SU-DHL-6 (cell line): ENCODE results near the gene KLF1.

ENCODE experiments used
- CTCF ChIP-seq: fragments of 200-600 bp; sonication (generic); IDR thresholded peaks from one replicate; pipeline ENCODE4 v1.5.1; 2017; ENCODE audit warnings: antibody characterized with exemption, mild to moderate bottlenecking, low read length, moderate library complexity; ENCODE audit not compliant: insufficient read depth, poor library complexity, severe bottlenecking
- EZH2phosphoT487 ChIP-seq: fragments of 200-600 bp; sonication (generic), shearing (Covaris generic); conservative IDR thresholded peaks from 2 replicates; pipeline ENCODE4 v1.6.1; 2018; ENCODE audit warnings: mild to moderate bottlenecking, antibody characterized with exemption, low read length, moderate library complexity, mixed read lengths

- TF ChIP-seq CTCF: no peak
- no peak for TF ChIP-seq EZH2phosphoT487
Observed at GRCh38 chr19:12865746-12866415, 21.1 kb downstream of the KLF1 start.
